Chondrocyte (in vitro differentiated cells): ENCODE data around the gene NKX3-2. TPM values are rescaled to one million over a fixed set of nuclear protein-coding genes. Genes with fewer than 3 reads are reported as not detected.

Experiments used
- DNase-seq: peaks from one replicate; pipeline ENCODE4 v3.0.0; 2021; ENCODE audit warnings: mixed read lengths, low spot score
- H3K27ac Mint-ChIP-seq: one replicate; pipeline ENCODE4 v1.8.0; 2021; ENCODE audit warnings: mild to moderate bottlenecking, moderate library complexity, mixed read lengths; ENCODE audit not compliant: unreplicated experiment
- H3K27me3 Mint-ChIP-seq: 2 replicates; pipeline ENCODE4 v1.8.0; 2021; ENCODE audit warnings: low read depth, mixed read lengths
- H3K36me3 Mint-ChIP-seq: 2 replicates; pipeline ENCODE4 v1.8.0; 2021; ENCODE audit warnings: low read depth, mixed read lengths
- H3K4me1 Mint-ChIP-seq: 2 replicates; pipeline ENCODE4 v1.8.0; 2021; ENCODE audit warnings: low read depth, mild to moderate bottlenecking, mixed read lengths
- H3K4me3 Mint-ChIP-seq: one replicate; pipeline ENCODE4 v1.8.0; 2021; ENCODE audit warnings: mild to moderate bottlenecking, moderate library complexity, mixed read lengths; ENCODE audit not compliant: unreplicated experiment
- H3K9me3 Mint-ChIP-seq: 2 replicates; pipeline ENCODE4 v1.8.0; 2021; ENCODE audit warnings: low read depth, mixed read lengths
- CTCF ChIP-seq: fragments of 200-600 bp; sonication (generic); IDR thresholded peaks from 2 replicates; pipeline ENCODE4 v1.5.0; 2021; ENCODE audit warnings: antibody characterized with exemption, mild to moderate bottlenecking, moderate library complexity
- total RNA-seq: library from RNA; stranded (reverse); gene quantifications from 3 replicates; pipeline ENCODE4 v1.2.1, GENCODE V29; 2021

The NKX3-2 gene
- total RNA-seq, 1 donor from 2014 or later, result 2.4 TPM

GRCh38 chr4:13539047-13539618 is 5.2 kb downstream of the NKX3-2 start:
- H3K27ac Mint-ChIP-seq, result no peak overlapping the region
- no peak for TF ChIP-seq CTCF
- H3K9me3 Mint-ChIP-seq, result no peaks in the 10 kb centered on the region
- H3K4me1 Mint-ChIP-seq, result peaks cover 12% of the 10 kb centered on the region
- peaks cover 55% of the 10 kb centered on the region for H3K27me3 Mint-ChIP-seq
- H3K36me3 Mint-ChIP-seq, result peaks cover 2% of the 10 kb centered on the region
- no peak for DNase-seq
- no peak overlapping the region for H3K4me3 Mint-ChIP-seq

GRCh38 chr4:13538427-13538973 is 5.8 kb downstream of the NKX3-2 start:
- Mint-ChIP-seq H3K4me1 (peaks cover 10% of the 10 kb centered on the region), H3K4me3 (no peak overlapping the region), H3K27me3 (peaks cover 60% of the 10 kb centered on the region), H3K36me3 (peaks cover 2% of the 10 kb centered on the region), H3K27ac (no peak overlapping the region), H3K9me3 (no peaks in the 10 kb centered on the region)
- no peak for TF ChIP-seq CTCF
- no peak for DNase-seq

- H3K36me3 Mint-ChIP-seq, result peaks cover 2% of the 10 kb centered on the region
- peaks cover 58% of the 10 kb centered on the region for H3K27me3 Mint-ChIP-seq
- peaks cover 8% of the 10 kb centered on the region for H3K4me1 Mint-ChIP-seq
- no peak for TF ChIP-seq CTCF
- H3K9me3 Mint-ChIP-seq, result no peaks in the 10 kb centered on the region
- H3K4me3 Mint-ChIP-seq, result no peak overlapping the region
- no peak overlapping the region for H3K27ac Mint-ChIP-seq
- DNase-seq, result no peak
Observed at GRCh38 chr4:13537832-13538177, 6.5 kb downstream of the NKX3-2 start.

GRCh38 chr4:13537011-13537831 is 7.1 kb downstream of the NKX3-2 start:
- H3K27me3 Mint-ChIP-seq, result peaks cover 56% of the 10 kb centered on the region

More at GRCh38 chr4:13537011-13537831, 7.1 kb downstream of the NKX3-2 start:
- H3K36me3 Mint-ChIP-seq, result peaks cover 2% of the 10 kb centered on the region
- DNase-seq, result no peak
- peaks cover 8% of the 10 kb centered on the region for H3K4me1 Mint-ChIP-seq
- no peak overlapping the region for H3K27ac Mint-ChIP-seq
- H3K4me3 Mint-ChIP-seq, result no peak overlapping the region
- no peaks in the 10 kb centered on the region for H3K9me3 Mint-ChIP-seq
- TF ChIP-seq CTCF, result no peak
